Upper lobe of left lung (tissue), 6 donors: ENCODE measurements around the gene MCMBP. TPM values are rescaled to one million over a fixed set of nuclear protein-coding genes. Genes with fewer than 3 reads are reported as not detected.
A peak's percentile ranks its signal among the peaks of the same experiment; 100 is the strongest.

Source experiments
- ATAC-seq, 2 donors: fragments of 200-7000 bp; cut with Tn5 transposase; one replicate each; pipeline ENCODE4 v1.9.1; 2022; ENCODE audit warnings: mild to moderate bottlenecking in 2 of 2, moderate library complexity in 2 of 2; ENCODE audit not compliant: low FRiP score in 2 of 2
- DNase-seq, 2 donors: peaks; one replicate each; pipeline ENCODE4 v3.0.0-alpha.2; 2019 to 2020
- H3K27ac ChIP-seq, 4 donors: fragments of 200-600 bp; sonication (generic); one replicate each; pipeline ENCODE4 v1.5.1; 2016 to 2019
- H3K27me3 ChIP-seq, 4 donors: fragments of 200-600 bp; sonication (generic); one replicate each; pipeline ENCODE4 v1.5.1; 2017 to 2019
- H3K36me3 ChIP-seq, 4 donors: fragments of 200-600 bp; sonication (generic); one replicate each; pipeline ENCODE4 v1.5.1; 2016 to 2019
- H3K4me1 ChIP-seq, 4 donors: fragments of 200-600 bp; sonication (generic); one replicate each; pipeline ENCODE4 v1.5.1; 2018 to 2019
- H3K4me3 ChIP-seq, 4 donors: fragments of 200-600 bp; sonication (generic); one replicate each; pipeline ENCODE4 v1.5.1; 2017 to 2019; ENCODE audit warnings: mild to moderate bottlenecking in 2 of 4, moderate library complexity in 1 of 4
- H3K9me3 ChIP-seq, 4 donors: fragments of 200-600 bp; sonication (generic); one replicate each; pipeline ENCODE4 v1.5.1; 2018 to 2019
- EP300 ChIP-seq, 4 donors: sonication (generic); formaldehyde crosslinking; IDR thresholded peaks; one replicate each; pipeline ENCODE4 v1.5.1; 2017; ENCODE audit warnings: antibody characterized with exemption in 4 of 4, control low read depth in 2 of 4
- POLR2A ChIP-seq, 4 donors: fragments of 450-650 bp; IDR thresholded peaks; one replicate each; pipeline ENCODE4 v1.5.1; 2016 to 2017; ENCODE audit warnings: antibody characterized with exemption in 4 of 4, mild to moderate bottlenecking in 2 of 4
- POLR2AphosphoS5 ChIP-seq, 2 donors: sonication (generic); formaldehyde crosslinking; IDR thresholded peaks; one replicate each; pipeline ENCODE4 v1.5.1; 2017; ENCODE audit warnings: antibody characterized with exemption in 2 of 2
- WGBS, 2 donors: methylation state at CpG; one replicate each; pipeline ENCODE4 v1.1.5; 2017 to 2018; 5-methylcytosine and 5-hydroxymethylcytosine counted together
- total RNA-seq, 6 donors: library from RNA; depleted of rRNA in 4 of 6; stranded (reverse); fragments of >200 nt in 4 of 6; gene quantifications; one replicate each; pipeline versions ENCODE4 v1.1.0 to v1.2.1, GENCODE V29; 2016 to 2021
- TF ChIP-seq, protein P1 (sequence below), 6 experiments: fragments of 450-650 bp in 4 of 6; fragments of 200-600 bp in 2 of 6; sonication (generic) in 2 of 6; IDR thresholded peaks; one replicate each; pipeline ENCODE4 v1.5.1; 2016 to 2019; ENCODE audit warnings: antibody characterized with exemption in 6 of 6
- donor health status: DM: no; HTN: no; CAD: no; lungs with moderate emphysema.
- donor health status: DM: no; HTN: yes; CAD: no; lungs with severe emphysema.

Gene MCMBP
- total RNA-seq, 6 donors from 2014 or later = 31.2 to 60.8 (median 50.7) TPM

DNA sequence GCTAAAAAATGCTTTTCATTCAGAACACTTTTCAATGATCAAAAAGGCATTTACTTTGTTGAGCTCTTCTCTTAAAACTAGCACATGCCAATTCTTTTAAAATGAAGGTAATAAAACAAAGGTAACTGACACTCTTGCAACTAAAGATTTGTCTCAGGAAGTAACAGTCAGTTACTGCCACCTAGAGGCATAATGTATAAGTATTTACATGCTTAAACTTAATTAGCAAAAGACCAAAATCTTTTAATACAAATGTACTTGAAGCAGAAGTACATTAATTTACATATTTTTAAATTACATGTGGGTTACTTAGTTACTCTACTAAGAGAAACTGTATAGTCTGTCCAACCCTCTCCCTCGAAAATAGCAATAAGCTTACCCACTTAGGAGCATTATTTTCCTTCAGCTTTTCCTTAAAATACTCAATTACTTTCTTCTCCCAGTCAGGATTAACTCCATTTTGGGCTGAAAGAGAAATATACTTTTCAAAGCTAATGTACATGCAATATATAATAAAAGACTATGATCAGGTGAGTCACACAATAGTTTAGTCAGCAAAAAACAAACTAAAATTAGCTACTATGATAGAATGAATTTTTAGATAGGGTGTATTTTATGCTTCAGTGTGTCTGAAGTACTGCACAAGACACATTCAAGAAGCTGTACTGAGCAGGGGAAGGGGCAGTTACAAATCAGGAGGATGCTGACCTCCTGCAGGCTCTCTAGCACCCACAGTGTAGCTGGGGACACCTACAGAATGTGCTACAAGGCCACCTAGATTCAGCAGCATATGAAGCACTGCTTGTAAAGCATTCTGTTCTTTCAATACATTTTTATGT, 13.0 kb downstream of the MCMBP start:
- peaks cover 0 to 15% (median 5%) of the 10 kb centered on the region in 4 donors for H3K4me1 ChIP-seq
- H3K9me3 ChIP-seq = no peaks in the 10 kb centered on the region
- DNase-seq (no peak), ATAC-seq (peak in 1 of 2 donors; percentile 59)
- no peak overlapping the region for H3K27ac ChIP-seq
- no peak overlapping the region for H3K4me3 ChIP-seq
- H3K36me3 ChIP-seq = peaks cover 5 to 42% (median 12%) of the 10 kb centered on the region in 4 donors
- 69 to 81% methylated on average over 1 of the region's 1 CpG for WGBS, 2 donors
- TF ChIP-seq, protein P1, sequence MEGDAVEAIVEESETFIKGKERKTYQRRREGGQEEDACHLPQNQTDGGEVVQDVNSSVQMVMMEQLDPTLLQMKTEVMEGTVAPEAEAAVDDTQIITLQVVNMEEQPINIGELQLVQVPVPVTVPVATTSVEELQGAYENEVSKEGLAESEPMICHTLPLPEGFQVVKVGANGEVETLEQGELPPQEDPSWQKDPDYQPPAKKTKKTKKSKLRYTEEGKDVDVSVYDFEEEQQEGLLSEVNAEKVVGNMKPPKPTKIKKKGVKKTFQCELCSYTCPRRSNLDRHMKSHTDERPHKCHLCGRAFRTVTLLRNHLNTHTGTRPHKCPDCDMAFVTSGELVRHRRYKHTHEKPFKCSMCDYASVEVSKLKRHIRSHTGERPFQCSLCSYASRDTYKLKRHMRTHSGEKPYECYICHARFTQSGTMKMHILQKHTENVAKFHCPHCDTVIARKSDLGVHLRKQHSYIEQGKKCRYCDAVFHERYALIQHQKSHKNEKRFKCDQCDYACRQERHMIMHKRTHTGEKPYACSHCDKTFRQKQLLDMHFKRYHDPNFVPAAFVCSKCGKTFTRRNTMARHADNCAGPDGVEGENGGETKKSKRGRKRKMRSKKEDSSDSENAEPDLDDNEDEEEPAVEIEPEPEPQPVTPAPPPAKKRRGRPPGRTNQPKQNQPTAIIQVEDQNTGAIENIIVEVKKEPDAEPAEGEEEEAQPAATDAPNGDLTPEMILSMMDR (IDR thresholded peaks at IDR 0.05) = peak; percentile 20 to 60 (median 42)
- TF ChIP-seq EP300 (IDR thresholded peaks at IDR 0.05) = no peak
- no peaks in the 10 kb centered on the region for H3K27me3 ChIP-seq

DNA sequence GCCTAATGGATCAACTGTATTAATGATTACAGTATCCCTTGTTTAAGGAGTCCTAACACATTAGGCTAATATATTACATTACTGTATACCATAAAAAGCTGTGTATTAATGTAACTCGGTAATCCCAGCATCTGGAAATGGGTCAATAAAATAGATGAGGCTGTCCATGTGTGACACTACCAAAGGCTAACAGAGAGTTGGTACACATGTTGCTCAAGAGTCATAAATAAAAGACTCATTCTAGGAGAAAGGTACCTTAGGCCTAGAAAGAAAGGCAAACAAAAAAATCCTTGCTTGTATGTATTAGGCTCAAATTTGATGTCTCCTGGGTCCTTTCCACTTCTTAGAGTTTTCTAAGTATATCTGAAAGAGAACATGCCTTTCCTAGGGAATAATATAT, 14.6 kb downstream of the MCMBP start:
- WGBS, 2 donors = 74 to 79% methylated on average over 1 of the region's 1 CpG
- Histone ChIP-seq H3K9me3 (no peaks in the 10 kb centered on the region), H3K36me3 (peaks cover 5 to 57% (median 19%) of the 10 kb centered on the region in 4 donors), H3K27me3 (no peaks in the 10 kb centered on the region), H3K4me3 (no peak overlapping the region), H3K27ac (no peak overlapping the region), H3K4me1 (peaks cover 0 to 15% (median 5%) of the 10 kb centered on the region in 4 donors)
- no peak for TF ChIP-seq POLR2AphosphoS5 (IDR thresholded peaks at IDR 0.05)
- no peak for DNase-seq
- no peak for ATAC-seq

DNA sequence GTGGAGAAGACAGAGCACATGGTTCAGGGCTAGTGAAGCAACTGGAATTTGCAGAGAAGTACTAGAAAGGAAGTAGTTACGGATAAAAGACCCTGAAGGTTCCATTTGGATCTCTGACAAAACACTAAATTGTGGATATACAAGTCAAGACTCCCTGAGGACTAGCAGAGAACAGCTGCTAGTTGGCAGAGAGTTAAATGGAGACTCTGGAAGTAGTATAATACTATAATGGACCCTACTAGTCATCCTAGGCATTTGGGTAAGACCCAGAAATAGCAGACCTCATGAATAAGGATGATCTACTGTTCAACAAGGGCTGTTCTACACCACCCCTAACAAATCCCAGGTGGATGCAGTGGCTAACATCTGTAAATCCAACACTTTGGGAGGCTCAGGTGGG, 19.1 kb downstream of the MCMBP start:
- Histone ChIP-seq H3K36me3 (peaks cover 9 to 97% (median 38%) of the 10 kb centered on the region in 4 donors), H3K4me3 (no peak overlapping the region), H3K9me3 (no peaks in the 10 kb centered on the region), H3K27me3 (no peaks in the 10 kb centered on the region), H3K4me1 (peaks cover 0 to 6% (median 0%) of the 10 kb centered on the region in 4 donors), H3K27ac (no peak overlapping the region)
- 82 to 95% methylated on average over 1 of the region's 1 CpG for WGBS, 2 donors
- ATAC-seq = no peak
- no peak for TF ChIP-seq POLR2A (IDR thresholded peaks at IDR 0.05)
- no peak for TF ChIP-seq POLR2AphosphoS5 (IDR thresholded peaks at IDR 0.05)
- TF ChIP-seq, protein P1 (IDR thresholded peaks at IDR 0.05) = no peak
- no peak for TF ChIP-seq EP300 (IDR thresholded peaks at IDR 0.05)
- DNase-seq = no peak

DNA sequence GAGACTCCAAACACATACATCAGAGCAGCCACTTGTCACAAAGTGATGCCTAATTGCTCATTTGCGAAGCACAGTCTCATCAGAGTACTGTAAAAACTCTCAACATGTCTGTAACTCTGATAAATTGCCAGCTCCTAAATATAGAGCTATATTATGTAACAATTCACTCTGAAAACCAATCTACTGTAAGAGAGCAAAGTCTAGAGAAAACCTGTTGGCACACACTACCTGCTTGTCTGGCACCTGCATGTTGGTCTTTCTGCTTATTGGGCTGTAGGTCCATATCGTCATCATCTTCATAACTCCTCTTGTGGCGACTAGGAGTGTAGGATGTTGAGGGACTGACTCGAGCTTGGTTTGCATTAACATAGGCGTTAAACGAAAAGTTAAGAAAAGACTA, 19.8 kb downstream of the MCMBP start:
- 93 to 95% methylated on average over 6 of the region's 6 CpGs for WGBS, 2 donors
- TF ChIP-seq POLR2A (IDR thresholded peaks at IDR 0.05) = no peak
- no peak for TF ChIP-seq EP300 (IDR thresholded peaks at IDR 0.05)
- TF ChIP-seq, protein P1 (IDR thresholded peaks at IDR 0.05) = no peak
- no peak for TF ChIP-seq POLR2AphosphoS5 (IDR thresholded peaks at IDR 0.05)

DNA sequence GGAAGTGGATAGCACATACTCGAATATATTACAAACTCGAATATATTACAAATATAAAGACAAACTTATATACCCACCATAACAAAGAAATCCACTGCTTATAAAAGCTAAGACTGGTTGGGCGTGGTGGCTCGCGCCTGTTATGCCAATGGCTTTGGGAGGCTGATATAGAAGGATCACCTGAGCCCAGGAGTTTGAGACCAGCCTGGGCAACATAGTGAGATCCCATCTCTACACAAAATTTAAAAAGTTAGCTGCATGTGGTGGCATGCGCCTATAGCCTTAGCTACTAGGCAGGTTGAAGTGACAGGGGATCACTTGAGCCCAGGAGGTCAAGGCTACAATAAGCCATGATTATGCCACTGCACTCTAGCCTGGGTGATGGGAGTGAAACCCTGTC, 20.4 kb downstream of the MCMBP start:
- peaks cover 0 to 6% (median 0%) of the 10 kb centered on the region in 4 donors for H3K4me1 ChIP-seq
- H3K4me3 ChIP-seq = no peak overlapping the region
- no peaks in the 10 kb centered on the region for H3K27me3 ChIP-seq
- H3K36me3 ChIP-seq = peaks cover 12 to 97% (median 44%) of the 10 kb centered on the region in 4 donors
- no peak for TF ChIP-seq POLR2AphosphoS5 (IDR thresholded peaks at IDR 0.05)
- TF ChIP-seq, protein P1 (IDR thresholded peaks at IDR 0.05) = no peak
- TF ChIP-seq POLR2A (IDR thresholded peaks at IDR 0.05) = no peak
- TF ChIP-seq EP300 (IDR thresholded peaks at IDR 0.05) = no peak
- no peak for DNase-seq
- 91 to 93% methylated on average over 6 of the region's 6 CpGs for WGBS, 2 donors
- ATAC-seq = no peak
- H3K9me3 ChIP-seq = no peaks in the 10 kb centered on the region
- no peak overlapping the region for H3K27ac ChIP-seq

More for the DNA sequence above, 19.8 kb downstream of the MCMBP start:
- no peaks in the 10 kb centered on the region for H3K27me3 ChIP-seq
- DNase-seq (no peak), ATAC-seq (no peak)
- H3K4me1 ChIP-seq = peaks cover 0 to 6% (median 0%) of the 10 kb centered on the region in 4 donors
- H3K27ac ChIP-seq = no peak overlapping the region
- no peaks in the 10 kb centered on the region for H3K9me3 ChIP-seq
- peaks cover 10 to 97% (median 40%) of the 10 kb centered on the region in 4 donors for H3K36me3 ChIP-seq
- no peak overlapping the region for H3K4me3 ChIP-seq
